K562 (cell line): ENCODE measurements around the gene DOK3. TPM values are rescaled to one million over a fixed set of nuclear protein-coding genes. Genes with fewer than 3 reads are reported as not detected.

Experiments used
- ATAC-seq: fragments of 200-7000 bp; cut with Tn5 transposase; 3 replicates; pipeline ENCODE4 v1.9.1; 2020; ENCODE audit warnings: moderate library complexity
- BruUV-seq: library from RNA; stranded (reverse); fragments of 400-500 nt; replicated peaks from 2 replicates; lab custom pipeline; 2021; lab: Mats Ljungman, UMichigan
- CTCF ChIA-PET: fragments of 300-600 bp; formaldehyde crosslinking; extraction: SDS; loops from one replicate; lab custom pipeline; 2021; ENCODE audit warnings: low intra/inter-chr PET ratio; lab: Yijun Ruan, JAX
- POLR2A ChIA-PET: fragments of 300-600, 350-650 bp; sonication (Branson Sonifier 250); formaldehyde crosslinking; extraction: SDS; loops from one replicate; lab custom pipeline; 2021; ENCODE audit warnings: antibody characterized with exemption, inconsistent platforms; lab: Yijun Ruan, JAX
- DNase-seq, 4 experiments: peaks; one replicate each; pipeline versions ENCODE4 v3.0.0 to v3.0.0-alpha.2; 2011 to 2018; ENCODE audit warnings: low spot score in 3 of 4, mixed read lengths in 3 of 4; ENCODE audit errors: extremely low read depth in 1 of 4
- FAIRE-seq: peaks from 2 replicates; lab custom pipeline; 2011; peaks lifted over from hg19 to GRCh38; lab: Jason Lieb, UNC
- H2AFZ ChIP-seq: 2 replicates; pipeline ENCODE4 v1.6.0; 2011; ENCODE audit warnings: low read depth, low read length, control low read depth, inconsistent platforms
- H3K27ac ChIP-seq: fragments of 200-600 bp; 3 replicates; pipeline ENCODE4 v1.8.0; 2011; ENCODE audit warnings: low read depth, mild to moderate bottlenecking, control low read depth, inconsistent platforms, low read length, moderate library complexity, mixed read lengths; ENCODE audit errors: extremely low read depth
- H3K27me3 ChIP-seq, 2 experiments: fragments of 300-600 bp in 1 of 2; 2 replicates in 1 of 2; 3 replicates in 1 of 2; pipeline versions ENCODE4 v1.6.0 to v1.8.0; 2011; ENCODE audit warnings: inconsistent platforms in 2 of 2, low read length in 2 of 2, mild to moderate bottlenecking in 1 of 2, mixed read lengths in 1 of 2, moderate library complexity in 1 of 2; ENCODE audit not compliant: control insufficient read depth in 2 of 2, insufficient read depth in 2 of 2
- H3K36me3 ChIP-seq: fragments of 300-600 bp; 3 replicates; pipeline ENCODE4 v1.8.0; 2011; ENCODE audit warnings: mild to moderate bottlenecking, low read length, inconsistent platforms; ENCODE audit not compliant: control insufficient read depth, insufficient read depth
- H3K4me1 ChIP-seq, 2 experiments: fragments of 200-600 bp in 1 of 2; replicated peaks in 1 of 2; 2 replicates in 1 of 2; 3 replicates in 1 of 2; pipeline versions ENCODE4 v1.5.1 to v1.8.0; 2011; ENCODE audit warnings: inconsistent platforms in 2 of 2, low read length in 2 of 2, mild to moderate bottlenecking in 1 of 2, mixed read lengths in 1 of 2, moderate library complexity in 1 of 2; ENCODE audit not compliant: control insufficient read depth in 2 of 2, insufficient read depth in 2 of 2
- H3K4me2 ChIP-seq: 2 replicates; pipeline ENCODE4 v1.6.1; 2011; ENCODE audit warnings: low read length, control low read depth, inconsistent platforms, mixed read lengths; ENCODE audit not compliant: insufficient read depth
- H3K4me3 ChIP-seq: fragments of 200-600 bp; sonication (generic), shearing (Covaris generic); 2 replicates; pipeline ENCODE4 v1.5.1; 2016; ENCODE audit warnings: control low read depth, inconsistent platforms
- H3K79me2 ChIP-seq: fragments of 200-600 bp; 3 replicates; pipeline ENCODE4 v1.8.0; 2011; ENCODE audit warnings: low read length, inconsistent platforms; ENCODE audit not compliant: control insufficient read depth, insufficient read depth
- H3K9ac ChIP-seq, 2 experiments: 2 replicates each; pipeline versions ENCODE4 v1.6.0 to v1.6.1; 2011; ENCODE audit warnings: low read depth in 2 of 2, low read length in 2 of 2, control low read depth in 1 of 2, inconsistent platforms in 1 of 2, mild to moderate bottlenecking in 1 of 2, mixed read lengths in 1 of 2; ENCODE audit not compliant: insufficient read depth in 1 of 2
- H3K9me1 ChIP-seq: one replicate; pipeline ENCODE4 v1.6.0; 2011; ENCODE audit warnings: inconsistent platforms, mild to moderate bottlenecking, low read length, moderate library complexity; ENCODE audit not compliant: control insufficient read depth, insufficient read depth
- H3K9me3 ChIP-seq: replicated peaks from 2 replicates; pipeline ENCODE4 v1.5.1; 2011; ENCODE audit warnings: low read depth, low read length, inconsistent platforms; ENCODE audit not compliant: control insufficient read depth, insufficient read depth
- H4K20me1 ChIP-seq: replicated peaks from 2 replicates; pipeline ENCODE4 v1.6.1; 2011; ENCODE audit warnings: low read length, inconsistent platforms, mixed read lengths; ENCODE audit not compliant: control insufficient read depth, insufficient read depth
- DACH1 ChIP-seq: fragments of 450-650 bp; IDR thresholded peaks from 2 replicates; pipeline ENCODE4 v1.6.1; 2018; ENCODE audit not compliant: partially characterized antibody
- WGBS: fragments of 100-300 bp; shearing (Covaris generic); methylation state at CpG from one replicate; pipeline ENCODE4 v1.1.6; 2016; ENCODE audit warnings: low coverage, mixed read lengths; ENCODE audit not compliant: insufficient coverage; ENCODE audit errors: missing lambda C conversion rate; 5-methylcytosine and 5-hydroxymethylcytosine counted together
- in situ Hi-C: fragments of 300-500 bp; cut with MboI; formaldehyde crosslinking; loops from 4 replicates; pipeline ENCODE4 v1.15.0; 2018; ENCODE audit warnings: inconsistent platforms, mixed read lengths
- intact Hi-C: fragments of 100-400 bp; cut with micrococcal nuclease; formaldehyde crosslinking; loops from 2 replicates; pipeline ENCODE4 v1.14.2; 2022
- polyA plus RNA-seq, 8 experiments: library from polyadenylated mRNA; depleted of rRNA in 4 of 8; stranded (reverse) in 5 of 8; unstranded in 3 of 8; fragments of >200 nt; fragmentation: Nextera tagmentation in 2 of 8; fragmentation: Illumina TruSeq in 1 of 8; extraction: Ambion mirVana in 2 of 8; extraction: Trizol in 1 of 8; gene quantifications; 2 replicates each; pipeline versions ENCODE4 v1.2.1 to v1.2.3, GENCODE V29; 2011 to 2014; ENCODE audit warnings: inconsistent platforms in 1 of 8, missing spikeins in 1 of 8
- total RNA-seq, 7 experiments: library from RNA; depleted of rRNA in 6 of 7; stranded (reverse); fragments of >200 nt in 6 of 7; fragmentation: Illumina TruSeq in 2 of 7; extraction: Trizol in 2 of 7; gene quantifications; 2 replicates each; pipeline versions ENCODE4 v1.2.1 to v1.2.3, GENCODE V29; 2011 to 2021; ENCODE audit warnings: low replicate concordance in 1 of 7
- TF ChIP-seq, protein P1 (sequence below): fragments of 450-650 bp; IDR thresholded peaks from 2 replicates; pipeline ENCODE4 v1.6.1; 2016; ENCODE audit warnings: low read depth
- TF ChIP-seq, protein P2 (sequence below): fragments of 250-450 bp; sonication (Bioruptor Pico); IDR thresholded peaks from 2 replicates; pipeline ENCODE4 v1.5.0; 2021

Gene DOK3
- total and polyA plus RNA-seq, 9 of the 15 experiments (the other 6 are each of a cell fraction or from before 2014, with no cell fraction given) = 1.3 to 23.0 (median 8.0) TPM

DNA sequence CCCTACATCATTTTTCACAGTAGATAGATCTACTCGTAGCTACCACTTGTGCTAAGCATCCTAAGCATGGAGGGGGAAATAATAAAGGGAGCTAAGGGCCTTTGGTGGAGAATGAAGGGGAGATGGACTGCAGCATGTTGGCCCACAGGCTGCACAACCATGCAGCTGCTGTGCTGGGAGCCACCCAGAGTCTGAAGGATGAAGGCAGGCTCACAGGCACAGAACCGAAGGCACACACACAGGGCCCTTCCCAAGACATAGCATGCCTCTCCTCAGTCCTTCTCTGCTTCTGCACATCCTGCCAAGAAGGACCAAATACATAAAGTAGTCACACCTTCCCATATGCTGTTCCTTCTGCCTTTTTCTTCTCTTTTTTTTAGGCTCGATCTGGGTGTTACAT lies 38.1 kb upstream of the DOK3 start:
- no peak for TF ChIP-seq DACH1
- TF ChIP-seq, protein P1, sequence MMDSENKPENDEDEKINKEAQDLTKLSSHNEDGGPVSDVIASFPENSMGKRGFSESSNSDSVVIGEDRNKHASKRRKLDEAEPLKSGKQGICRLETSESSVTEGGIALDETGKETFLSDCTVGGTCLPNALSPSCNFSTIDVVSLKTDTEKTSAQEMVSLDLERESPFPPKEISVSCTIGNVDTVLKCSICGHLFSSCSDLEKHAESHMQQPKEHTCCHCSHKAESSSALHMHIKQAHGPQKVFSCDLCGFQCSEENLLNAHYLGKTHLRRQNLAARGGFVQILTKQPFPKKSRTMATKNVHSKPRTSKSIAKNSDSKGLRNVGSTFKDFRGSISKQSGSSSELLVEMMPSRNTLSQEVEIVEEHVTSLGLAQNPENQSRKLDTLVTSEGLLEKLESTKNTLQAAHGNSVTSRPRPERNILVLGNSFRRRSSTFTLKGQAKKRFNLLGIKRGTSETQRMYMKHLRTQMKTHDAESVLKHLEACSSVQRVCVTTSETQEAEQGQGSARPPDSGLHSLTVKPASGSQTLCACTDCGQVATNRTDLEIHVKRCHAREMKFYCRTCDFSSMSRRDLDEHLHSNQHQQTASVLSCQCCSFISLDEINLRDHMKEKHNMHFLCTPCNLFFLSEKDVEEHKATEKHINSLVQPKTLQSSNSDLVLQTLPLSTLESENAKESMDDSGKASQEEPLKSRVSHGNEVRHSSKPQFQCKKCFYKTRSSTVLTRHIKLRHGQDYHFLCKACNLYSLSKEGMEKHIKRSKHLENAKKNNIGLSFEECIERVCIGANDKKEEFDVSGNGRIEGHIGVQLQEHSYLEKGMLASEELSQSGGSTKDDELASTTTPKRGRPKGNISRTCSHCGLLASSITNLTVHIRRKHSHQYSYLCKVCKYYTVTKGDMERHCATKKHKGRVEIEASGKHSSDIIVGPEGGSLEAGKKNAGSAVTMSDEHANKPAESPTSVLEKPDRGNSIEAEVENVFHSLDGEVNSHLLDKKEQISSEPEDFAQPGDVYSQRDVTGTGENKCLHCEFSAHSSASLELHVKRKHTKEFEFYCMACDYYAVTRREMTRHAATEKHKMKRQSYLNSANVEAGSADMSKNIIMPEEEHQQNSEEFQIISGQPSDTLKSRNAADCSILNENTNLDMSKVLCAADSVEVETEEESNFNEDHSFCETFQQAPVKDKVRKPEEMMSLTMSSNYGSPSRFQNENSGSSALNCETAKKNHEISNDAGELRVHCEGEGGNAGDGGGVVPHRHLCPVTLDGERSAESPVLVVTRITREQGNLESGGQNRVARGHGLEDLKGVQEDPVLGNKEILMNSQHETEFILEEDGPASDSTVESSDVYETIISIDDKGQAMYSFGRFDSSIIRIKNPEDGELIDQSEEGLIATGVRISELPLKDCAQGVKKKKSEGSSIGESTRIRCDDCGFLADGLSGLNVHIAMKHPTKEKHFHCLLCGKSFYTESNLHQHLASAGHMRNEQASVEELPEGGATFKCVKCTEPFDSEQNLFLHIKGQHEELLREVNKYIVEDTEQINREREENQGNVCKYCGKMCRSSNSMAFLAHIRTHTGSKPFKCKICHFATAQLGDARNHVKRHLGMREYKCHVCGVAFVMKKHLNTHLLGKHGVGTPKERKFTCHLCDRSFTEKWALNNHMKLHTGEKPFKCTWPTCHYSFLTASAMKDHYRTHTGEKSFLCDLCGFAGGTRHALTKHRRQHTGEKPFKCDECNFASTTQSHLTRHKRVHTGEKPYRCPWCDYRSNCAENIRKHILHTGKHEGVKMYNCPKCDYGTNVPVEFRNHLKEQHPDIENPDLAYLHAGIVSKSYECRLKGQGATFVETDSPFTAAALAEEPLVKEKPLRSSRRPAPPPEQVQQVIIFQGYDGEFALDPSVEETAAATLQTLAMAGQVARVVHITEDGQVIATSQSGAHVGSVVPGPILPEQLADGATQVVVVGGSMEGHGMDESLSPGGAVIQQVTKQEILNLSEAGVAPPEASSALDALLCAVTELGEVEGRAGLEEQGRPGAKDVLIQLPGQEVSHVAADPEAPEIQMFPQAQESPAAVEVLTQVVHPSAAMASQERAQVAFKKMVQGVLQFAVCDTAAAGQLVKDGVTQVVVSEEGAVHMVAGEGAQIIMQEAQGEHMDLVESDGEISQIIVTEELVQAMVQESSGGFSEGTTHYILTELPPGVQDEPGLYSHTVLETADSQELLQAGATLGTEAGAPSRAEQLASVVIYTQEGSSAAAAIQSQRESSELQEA = no peak
- TF ChIP-seq, protein P2, sequence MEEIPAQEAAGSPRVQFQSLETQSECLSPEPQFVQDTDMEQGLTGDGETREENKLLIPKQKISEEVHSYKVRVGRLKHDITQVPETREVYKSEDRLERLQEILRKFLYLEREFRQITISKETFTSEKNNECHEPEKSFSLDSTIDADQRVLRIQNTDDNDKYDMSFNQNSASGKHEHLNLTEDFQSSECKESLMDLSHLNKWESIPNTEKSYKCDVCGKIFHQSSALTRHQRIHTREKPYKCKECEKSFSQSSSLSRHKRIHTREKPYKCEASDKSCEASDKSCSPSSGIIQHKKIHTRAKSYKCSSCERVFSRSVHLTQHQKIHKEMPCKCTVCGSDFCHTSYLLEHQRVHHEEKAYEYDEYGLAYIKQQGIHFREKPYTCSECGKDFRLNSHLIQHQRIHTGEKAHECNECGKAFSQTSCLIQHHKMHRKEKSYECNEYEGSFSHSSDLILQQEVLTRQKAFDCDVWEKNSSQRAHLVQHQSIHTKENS (CRISPR knock-in tag) = no peak
- Histone ChIP-seq H3K27me3 (no peaks in the 10 kb centered on the region), H3K4me1 (peaks cover 0 to 9% of the 10 kb centered on the region in 2 experiments; a peak in 4 of 5 replicates), H3K9me3 (no peaks in the 10 kb centered on the region), H3K9ac (peak overlapping the region in 1 of 2 experiments; percentile 65; a peak in 1 of 4 replicates), H3K79me2 (peaks cover 55% of the 10 kb centered on the region), H4K20me1 (peaks cover 11% of the 10 kb centered on the region; the same call in 1 of the 2 replicates), H3K4me3 (no peak overlapping the region), H3K4me2 (no peak overlapping the region), H3K9me1 (no peaks in the 10 kb centered on the region), H3K36me3 (peaks cover 57% of the 10 kb centered on the region), H2AFZ (no peak overlapping the region), H3K27ac (no peak overlapping the region)
- CTCF ChIA-PET = no interaction called here
- intact Hi-C loops = no loop called here
- FAIRE-seq (no peak), ATAC-seq (no peak), DNase-seq (no peak)
- POLR2A ChIA-PET = interaction anchor here (1.0 to 2.0 kb wide), 5 partner anchors 8 to 652 kb away, joined by 3 to 6 read pairs (median 3); no protein-coding TSS in a partner anchor
- 75% methylated on average over 3 of the region's 3 CpGs for WGBS
- in situ Hi-C loops = no loop called here
- BruUV-seq = no TSS peak
